C4-2B (cell line): ENCODE results near the gene C11orf98.
"Not testable (repeated sequence)": the region's sequence is repeated elsewhere in the genome, so short reads cannot be mapped to it uniquely, and the experiment has no call there.

Experiments used
- H3K27ac ChIP-seq: fragments of 450-650 bp; 2 replicates; pipeline ENCODE4 v1.5.1; 2017
- ZFX ChIP-seq: fragments of 450-650 bp; IDR thresholded peaks from 2 replicates; pipeline ENCODE4 v1.6.1; 2017
- TF ChIP-seq, protein P1 (sequence below): fragments of 450-650 bp; conservative IDR thresholded peaks from 2 replicates; pipeline ENCODE4 v1.5.1; 2017; ENCODE audit warnings: mild to moderate bottlenecking

The C11orf98 gene

DNA sequence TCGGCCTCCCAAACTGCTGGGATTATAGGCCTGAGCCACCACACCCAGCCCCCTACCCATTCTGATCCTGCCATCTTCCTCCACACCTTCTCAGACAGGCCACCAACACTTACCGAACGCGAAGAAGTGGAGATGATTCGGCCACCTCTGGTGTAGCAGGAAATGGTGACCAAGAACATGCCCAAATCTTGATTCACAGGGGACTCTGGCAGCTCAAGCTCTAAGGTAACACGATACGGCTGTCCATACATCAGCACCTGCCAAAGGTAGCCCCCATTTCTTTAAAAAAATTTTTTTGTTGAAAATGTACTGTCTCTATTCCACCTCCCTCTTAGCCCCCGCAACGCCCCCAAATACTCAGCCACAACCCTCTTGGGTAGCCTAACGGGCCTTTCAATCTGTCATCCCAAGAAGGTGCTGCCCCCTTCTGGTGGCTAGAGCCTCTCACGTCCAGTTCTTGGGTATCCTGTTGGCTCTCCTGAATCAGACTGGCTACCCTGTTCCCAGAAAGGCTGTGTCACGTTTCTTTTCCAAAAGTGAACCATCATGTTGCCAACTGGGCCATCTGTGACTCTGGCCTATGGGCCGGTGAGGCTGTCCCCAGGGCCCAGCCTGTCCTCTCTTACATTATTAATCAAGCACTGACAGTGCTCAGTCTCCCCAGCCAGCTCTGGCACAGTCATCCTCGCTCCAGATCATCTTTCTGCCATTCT, 29.6 kb upstream of the C11orf98 start:
- H3K27ac ChIP-seq: no peak overlapping the region
- TF ChIP-seq ZFX: no peak
- TF ChIP-seq, protein P1, sequence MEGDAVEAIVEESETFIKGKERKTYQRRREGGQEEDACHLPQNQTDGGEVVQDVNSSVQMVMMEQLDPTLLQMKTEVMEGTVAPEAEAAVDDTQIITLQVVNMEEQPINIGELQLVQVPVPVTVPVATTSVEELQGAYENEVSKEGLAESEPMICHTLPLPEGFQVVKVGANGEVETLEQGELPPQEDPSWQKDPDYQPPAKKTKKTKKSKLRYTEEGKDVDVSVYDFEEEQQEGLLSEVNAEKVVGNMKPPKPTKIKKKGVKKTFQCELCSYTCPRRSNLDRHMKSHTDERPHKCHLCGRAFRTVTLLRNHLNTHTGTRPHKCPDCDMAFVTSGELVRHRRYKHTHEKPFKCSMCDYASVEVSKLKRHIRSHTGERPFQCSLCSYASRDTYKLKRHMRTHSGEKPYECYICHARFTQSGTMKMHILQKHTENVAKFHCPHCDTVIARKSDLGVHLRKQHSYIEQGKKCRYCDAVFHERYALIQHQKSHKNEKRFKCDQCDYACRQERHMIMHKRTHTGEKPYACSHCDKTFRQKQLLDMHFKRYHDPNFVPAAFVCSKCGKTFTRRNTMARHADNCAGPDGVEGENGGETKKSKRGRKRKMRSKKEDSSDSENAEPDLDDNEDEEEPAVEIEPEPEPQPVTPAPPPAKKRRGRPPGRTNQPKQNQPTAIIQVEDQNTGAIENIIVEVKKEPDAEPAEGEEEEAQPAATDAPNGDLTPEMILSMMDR: peak; percentile 87

DNA sequence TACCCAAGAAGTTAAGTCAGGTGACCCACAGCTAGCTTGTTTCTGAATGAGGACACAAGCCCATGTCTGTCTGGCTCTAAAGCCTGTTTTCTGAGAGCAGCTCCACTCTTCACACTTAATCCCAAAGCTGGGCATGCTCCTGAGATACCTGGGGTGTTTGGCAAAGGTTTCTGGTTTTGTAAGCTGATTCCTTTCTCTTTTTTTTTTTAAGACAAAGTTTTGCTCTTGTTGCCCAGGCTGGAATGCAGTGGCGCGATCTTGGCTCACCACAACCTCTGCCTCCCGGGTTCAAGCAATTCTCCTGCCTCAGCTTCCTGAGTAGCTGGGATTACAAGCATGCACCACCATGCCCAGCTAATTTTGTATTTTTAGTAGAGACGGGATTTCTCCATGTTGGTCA, 28.6 kb upstream of the C11orf98 start:
- H3K27ac ChIP-seq: not testable (repeated sequence)

DNA sequence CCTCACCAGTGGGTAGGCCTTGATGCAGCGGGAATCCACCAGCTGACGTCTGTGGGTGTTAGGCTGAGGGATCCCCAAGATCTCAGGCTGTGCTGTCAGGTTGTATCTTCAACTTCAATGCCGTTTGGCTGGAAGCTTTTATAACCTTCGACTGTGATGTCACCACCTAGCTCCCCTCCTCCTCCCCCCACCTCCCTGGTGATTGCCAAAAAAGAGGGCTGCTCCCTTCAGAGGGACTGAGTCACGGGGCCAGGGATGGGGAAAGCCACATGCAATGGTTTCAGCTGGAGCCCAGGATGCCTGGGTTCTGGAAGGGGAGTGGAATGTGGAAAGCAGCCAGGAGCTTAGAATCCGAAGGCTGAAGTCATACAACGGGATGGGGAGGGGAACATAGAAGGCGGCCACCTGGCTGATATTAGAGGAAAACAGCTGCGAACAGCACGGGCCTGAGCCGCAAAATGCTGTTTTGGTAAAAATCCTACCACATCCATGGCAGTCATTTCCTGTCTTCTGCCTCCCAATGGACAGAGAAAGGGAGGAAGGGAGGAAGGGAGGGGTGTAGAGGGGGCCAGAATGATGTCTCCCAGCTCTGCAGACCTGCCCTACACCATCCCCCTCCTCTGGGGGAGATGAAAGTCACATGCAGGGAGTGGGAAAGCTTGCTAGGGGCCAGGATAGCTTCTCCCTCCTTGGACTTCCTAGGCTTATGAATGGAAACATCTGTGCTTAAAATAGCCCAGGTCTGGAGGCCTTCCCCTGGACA, 24.6 kb upstream of the C11orf98 start, which contains the start of gene LRRN4CL:
Gene LRRN4CL (minus strand): TSS at position 110 of the 763 bp plus-strand sequence. CDS start 1,022 bp downstream, outside the sequence.
- no peak for TF ChIP-seq ZFX
- TF ChIP-seq, protein P1: no peak

DNA sequence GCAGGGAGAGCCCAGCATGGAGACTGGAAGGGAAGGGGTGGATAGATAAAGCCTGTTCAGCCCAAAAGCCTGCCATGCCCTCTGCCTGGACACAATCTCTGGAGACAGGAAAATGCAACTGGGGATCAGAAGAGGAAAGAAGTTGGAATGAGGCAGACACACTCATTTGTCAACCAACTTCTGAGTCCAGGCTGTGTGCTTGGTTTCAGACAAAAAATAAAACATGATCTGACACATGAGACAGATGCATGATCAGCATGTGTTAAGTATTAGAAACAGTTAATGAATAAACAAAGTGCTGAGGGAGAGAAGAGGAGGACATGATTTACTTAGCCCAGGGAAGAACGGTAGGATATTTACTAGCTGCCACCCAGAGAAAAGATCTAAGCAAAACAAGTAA, 23.5 kb upstream of the C11orf98 start:
- no peak overlapping the region for H3K27ac ChIP-seq
- TF ChIP-seq, protein P1: no peak
- no peak for TF ChIP-seq ZFX

More for the DNA sequence above, 24.6 kb upstream of the C11orf98 start, which contains the start of gene LRRN4CL:
- no peak within 1 kb of the TSS for H3K27ac ChIP-seq

DNA sequence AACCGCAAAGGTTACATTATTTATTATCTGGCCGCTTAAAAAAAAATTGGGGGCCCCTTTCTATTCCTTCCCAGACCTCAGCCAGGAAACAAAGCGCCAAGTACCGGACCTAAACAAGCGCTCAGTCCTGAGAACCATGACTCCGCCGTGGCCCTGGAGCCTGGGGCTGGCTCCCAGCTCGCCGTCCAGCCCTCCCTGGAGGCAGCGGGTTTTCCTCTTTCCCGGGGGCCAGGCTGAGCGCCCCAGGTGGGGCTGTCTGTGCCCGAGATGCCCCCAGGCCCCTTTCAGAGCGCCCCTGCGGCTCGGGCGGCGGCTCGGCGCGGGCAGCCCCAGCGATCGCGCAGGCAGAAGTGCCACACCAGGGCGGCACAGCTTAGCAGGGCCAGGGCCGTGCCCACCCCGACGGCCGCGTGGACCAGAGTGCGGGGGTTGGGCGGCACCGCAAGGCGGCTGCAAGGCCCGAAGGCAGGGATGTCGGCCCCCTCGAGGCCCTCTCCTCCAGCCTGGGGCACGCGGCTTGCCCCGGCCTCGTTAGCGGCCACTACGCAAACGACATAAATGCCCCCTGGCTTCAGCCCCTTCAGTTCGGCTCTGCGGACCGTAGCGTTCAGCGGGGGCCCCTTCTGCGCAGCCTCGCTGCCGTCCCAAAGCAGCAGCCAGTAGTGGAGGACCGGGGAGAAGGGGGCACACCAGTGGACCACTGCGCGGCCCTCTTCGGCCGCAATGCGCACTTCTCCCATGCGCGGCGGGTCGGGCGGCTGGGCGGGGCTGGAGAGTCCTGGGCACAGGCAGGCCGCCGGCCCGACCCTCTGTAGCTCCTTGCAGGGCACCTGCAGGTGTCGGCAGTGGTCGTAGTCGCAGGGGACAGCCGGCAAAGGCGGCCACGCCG, 22.7 kb upstream of the C11orf98 start:
- TF ChIP-seq, protein P1: no peak
- no peak for TF ChIP-seq ZFX
- no peak overlapping the region for H3K27ac ChIP-seq

DNA sequence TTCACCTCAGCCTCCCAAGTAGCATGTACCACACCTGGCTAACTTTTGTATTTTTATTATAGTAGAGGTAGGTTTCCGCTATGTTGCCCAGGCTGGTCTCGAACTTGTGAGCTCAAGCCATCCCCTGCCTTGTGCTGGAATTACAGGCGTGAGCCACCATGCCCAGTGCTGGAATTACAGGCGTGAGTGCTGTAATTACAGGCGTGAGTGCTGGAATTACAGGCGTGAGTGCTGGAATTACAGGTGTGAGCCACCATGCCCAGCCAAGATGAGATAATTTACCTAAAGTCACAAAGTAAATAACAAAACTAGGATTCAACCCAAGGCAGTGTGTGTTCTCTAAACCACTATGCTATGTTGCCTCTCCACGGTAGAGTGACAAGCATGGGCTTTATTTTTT, 17.5 kb upstream of the C11orf98 start:
- TF ChIP-seq, protein P1: no peak
- no peak for TF ChIP-seq ZFX
- H3K27ac ChIP-seq: no peak overlapping the region

DNA sequence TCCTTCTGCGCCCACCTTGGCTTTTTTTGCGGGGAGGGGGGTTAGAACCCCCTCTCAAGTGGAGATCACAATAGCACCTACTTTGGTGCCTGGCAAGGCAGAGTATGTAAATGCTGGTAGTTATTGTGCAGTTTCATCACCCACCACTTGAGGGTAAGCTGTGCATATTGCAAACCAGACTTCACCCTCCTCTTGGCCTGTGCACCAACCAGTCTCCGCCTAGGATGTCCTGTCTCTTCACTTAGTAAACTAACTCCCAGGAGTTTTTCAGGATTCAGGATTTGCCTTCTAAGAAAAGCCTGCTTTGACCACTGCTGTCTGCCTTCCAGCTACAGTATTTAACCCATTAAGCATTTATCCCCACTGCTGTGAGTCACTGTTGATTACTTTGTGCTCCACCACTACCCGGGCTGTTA, 15.8 kb upstream of the C11orf98 start:
- no peak overlapping the region for H3K27ac ChIP-seq
- TF ChIP-seq ZFX: no peak
- TF ChIP-seq, protein P1: no peak; the same call in 1 of the 2 replicates
